NCI-H524 treated with DMSO at 0.1 percent for 48 hours (cell line): ENCODE measurements around the gene RRP8.

ENCODE experiments used
- DNase-seq: peaks from one replicate; lab custom pipeline; 2025; lab: John Stamatoyannopoulos, UW

Gene RRP8

DNA sequence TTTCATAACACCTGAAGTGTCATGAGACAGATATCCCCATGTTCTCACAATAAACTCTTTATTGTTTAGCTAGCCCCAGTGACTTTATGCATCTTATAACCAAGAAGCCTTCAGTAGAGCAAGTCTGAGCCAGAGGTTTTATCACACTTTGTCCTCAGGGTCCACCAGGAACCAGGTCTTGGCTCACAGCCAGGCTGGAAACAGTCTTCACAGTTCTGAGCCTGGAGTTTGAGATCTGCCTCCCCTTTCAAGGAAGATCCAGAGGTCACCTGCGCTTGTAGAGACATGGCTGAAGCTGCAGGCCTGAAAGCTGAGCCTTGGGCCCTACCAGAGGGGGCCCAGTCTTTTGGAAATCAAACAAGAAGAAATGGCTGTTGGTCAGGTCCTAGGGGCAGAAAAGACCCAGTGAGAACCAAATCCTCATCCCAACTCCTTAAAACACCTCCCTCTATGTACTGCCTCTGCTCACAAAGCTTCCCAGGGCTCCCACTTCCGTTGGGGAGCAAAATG is 3.5 kb downstream of the RRP8 start:
- no peak for DNase-seq

DNA sequence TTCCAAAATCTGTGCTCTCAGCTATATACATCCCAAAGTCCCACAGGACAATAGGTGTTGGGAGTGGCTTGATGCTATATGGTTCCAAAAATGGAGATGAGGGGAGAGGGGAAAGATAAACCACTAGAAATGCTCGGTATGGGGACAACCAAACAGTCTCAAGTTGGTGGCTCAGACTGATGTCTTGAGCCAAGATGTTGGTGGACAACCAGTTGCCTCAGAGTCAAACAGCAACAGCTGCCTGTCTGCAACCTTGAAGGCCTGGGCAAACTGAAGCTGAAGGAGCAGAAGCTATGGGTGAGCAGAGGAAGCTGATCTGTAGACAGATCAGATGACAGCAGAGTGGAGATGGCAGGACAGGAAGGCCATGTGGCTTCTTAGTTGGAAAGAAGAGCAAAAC is 4.0 kb downstream of the RRP8 start:
- DNase-seq: no peak

DNA sequence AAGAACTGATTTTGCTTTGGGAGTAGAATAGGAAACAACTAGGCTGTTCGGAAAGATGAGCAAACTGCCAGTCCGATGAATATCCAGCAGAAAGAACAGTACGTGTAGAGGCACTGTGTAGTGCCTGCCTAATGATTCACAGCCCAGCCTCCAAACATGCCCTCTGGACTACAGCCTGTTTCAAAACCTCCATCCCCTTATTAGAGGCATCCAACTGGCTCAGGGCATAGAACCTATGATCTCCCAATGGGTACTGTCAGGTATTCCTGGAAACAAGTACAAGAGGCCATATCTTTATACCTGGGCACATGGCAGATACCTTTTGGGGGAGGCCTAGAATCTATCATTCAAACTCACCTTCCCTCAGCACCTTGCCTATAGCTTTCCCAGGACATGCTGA is 4.9 kb downstream of the RRP8 start:
- DNase-seq: no peak

DNA sequence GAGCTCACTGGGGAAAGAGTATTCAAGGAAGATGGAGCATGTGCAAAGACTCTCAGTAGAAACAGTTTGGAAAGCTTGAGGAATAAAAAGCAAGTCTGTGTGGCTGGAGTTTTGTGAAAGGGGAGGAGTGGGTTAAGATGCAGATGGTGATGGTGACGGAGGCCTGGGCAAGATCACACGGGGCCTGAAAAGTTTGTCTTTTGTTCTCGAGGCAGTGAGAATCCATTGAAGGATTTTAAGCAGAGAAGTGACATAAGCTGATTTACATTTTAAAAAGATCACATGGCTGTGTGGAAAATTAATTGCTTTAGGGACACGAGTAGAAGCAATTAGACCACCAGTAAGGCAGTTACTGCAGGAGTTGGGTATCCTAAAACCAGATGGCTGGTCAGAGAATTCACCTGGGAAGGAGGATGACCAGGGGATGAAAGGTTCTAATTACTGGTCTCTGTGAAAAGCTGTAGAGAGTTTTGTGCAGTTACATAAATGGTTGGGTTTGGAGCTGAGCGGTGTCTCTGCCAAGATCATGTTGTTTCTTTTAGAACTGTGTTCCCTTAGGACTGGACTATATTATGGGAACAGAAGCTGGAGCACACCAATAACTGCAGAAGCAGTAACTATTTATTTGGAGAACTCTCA is 7.1 kb downstream of the RRP8 start:
- DNase-seq: no peak

DNA sequence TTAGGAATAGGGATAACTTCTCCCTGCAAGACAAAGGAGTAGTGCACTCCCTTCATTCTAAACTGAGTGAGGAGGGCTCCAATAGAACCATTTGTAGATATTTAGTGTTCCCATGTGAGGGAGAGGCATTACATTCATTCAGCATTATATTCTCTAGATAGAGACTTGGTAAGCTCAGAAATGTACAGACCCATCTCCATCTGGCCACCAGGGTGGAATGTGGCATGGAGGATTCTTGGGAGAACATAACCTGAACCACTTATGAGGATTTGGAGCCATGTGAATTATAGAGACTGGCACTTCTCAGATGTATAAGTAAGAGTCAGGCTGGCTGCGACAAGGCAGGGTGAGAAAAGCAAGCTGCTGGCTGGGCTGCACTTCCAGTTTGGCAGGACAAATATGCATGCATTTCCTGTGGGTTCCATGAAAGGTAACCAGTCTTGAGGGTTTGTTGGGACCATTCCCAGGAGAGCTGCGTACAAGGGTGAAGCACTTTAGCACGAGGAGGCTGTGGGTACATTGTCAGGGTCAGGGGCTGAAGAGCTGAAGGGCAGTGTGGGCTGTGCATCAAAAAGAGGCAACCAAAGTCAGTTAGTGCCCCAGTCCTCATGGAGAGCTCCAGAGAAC is 9.2 kb downstream of the RRP8 start:
- DNase-seq: no peak

DNA sequence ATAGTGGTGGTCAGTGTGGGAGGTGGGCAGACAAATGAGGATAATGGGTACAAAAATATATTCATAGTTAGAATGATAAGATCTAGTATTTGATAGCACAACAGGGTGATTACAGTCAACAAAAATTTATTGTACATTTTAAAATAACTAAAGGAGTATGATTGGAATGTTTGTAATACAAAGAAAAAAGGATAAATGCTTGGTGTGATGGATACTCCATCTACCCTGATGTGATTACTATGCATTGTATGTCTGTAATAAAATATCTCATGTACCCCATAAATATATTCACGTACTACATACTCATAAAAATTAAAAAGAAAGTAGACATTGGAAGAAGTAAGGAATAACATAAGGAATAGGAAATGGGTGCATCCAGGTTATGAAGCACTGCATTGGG is 15.4 kb downstream of the RRP8 start:
- DNase-seq: no peak

DNA sequence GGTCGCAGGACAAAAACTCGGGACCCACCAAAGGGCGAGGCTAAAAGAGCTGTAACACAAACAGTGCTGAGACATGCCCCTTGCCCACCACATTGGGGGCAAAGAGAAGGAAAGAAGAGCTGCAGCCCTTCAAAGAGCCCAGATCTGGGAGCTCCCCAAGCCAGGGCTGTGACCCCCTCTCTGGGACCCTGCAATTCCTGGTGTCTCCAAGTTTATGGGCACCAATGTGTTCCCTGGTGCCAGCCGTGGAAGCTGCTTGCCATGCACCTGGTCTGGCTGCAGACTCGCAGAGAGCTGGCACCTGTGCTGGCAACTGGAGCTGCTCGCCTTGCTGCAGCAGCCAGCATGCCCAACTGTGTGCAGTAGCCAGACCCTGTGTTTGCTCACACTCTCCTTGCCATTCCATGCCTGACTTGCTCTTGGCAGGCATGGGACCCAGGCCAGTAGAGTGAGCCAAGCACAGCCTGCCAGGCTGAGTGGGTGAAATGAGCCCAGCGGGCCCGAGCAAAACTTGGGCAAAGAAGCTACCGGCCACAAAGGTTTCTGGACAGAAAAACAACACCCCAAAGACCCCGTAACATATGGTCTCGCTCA is 16.0 kb downstream of the RRP8 start:
- DNase-seq: no peak

DNA sequence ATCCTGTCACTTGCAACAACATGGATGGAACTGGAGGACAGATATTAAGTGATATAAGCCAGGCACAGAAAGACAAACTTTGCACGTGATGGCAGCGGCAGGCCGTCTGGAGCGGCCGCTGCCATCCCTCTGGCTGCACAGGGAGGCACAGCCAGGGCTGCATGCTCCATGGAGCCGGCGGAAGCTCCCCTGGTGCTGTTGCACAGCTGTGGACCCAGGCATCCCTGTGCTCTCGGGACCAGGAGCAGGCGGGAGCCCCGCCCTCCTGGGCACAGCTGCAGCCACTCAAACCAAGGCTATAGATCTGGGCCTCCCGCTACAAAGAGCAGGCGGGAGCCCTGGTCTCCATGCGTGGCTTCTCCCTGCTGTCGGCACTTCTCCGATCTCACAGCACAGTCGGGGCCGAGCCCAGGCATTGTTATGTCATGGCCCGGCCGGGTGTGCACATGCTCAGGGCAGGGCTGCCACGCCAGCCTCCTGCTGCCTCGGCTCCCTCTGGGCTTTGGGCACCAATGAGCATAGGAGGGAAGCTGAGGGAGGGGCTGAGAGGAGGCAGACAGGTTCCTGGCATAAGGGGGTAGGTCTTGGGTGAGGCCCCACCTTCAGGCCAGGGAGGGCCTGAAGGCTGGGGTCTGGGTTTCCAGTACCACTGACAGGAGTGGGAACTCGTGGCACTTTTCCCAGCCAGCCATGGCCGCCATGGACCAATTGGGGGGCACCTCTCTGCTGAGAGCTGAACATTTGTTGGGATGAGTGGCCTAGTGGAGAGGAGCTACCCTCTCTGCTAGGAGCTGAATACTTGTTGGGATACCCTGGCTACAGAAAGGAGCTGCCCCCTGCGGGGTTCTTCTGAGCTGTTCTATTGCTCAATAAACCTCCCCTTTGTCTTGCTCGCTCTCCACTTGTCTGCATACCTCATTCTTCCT is 16.7 kb downstream of the RRP8 start:
- DNase-seq: no peak

DNA sequence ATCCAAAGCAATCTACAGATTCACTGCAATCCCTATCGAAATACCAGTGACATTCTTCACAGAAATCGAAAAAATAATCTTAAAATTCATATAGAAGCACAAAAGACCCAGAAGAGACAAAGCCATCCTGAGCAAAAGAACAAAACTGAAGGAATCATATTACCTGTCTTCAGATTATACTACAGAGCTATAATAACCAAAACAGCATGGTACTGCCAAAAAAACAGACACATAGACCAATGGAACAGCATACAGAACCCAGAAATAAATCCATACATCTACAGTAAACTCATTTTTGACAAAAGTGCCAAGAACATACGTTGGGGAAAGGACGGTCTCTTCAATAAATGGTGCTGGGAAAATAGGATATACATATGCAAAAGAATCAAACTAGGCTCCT is 18.9 kb downstream of the RRP8 start:
- DNase-seq: no peak

DNA sequence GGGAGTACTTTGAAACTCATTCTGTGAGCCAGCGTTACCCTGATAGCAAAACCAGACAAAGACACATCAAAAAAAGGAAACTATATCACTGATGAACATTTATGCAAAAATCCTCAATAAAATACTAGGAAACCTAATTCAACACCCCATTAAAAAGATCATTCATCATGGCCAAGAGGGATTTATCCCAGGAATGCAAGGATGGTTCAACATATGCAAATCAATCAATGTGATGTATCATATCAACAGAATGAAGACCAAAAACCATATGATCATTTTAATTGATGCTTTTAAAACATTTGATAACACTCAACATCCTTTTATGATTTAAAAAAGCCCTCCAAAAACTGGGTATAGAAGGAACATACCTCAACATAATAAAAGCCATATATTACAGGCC is 19.8 kb downstream of the RRP8 start:
- DNase-seq: no peak

DNA sequence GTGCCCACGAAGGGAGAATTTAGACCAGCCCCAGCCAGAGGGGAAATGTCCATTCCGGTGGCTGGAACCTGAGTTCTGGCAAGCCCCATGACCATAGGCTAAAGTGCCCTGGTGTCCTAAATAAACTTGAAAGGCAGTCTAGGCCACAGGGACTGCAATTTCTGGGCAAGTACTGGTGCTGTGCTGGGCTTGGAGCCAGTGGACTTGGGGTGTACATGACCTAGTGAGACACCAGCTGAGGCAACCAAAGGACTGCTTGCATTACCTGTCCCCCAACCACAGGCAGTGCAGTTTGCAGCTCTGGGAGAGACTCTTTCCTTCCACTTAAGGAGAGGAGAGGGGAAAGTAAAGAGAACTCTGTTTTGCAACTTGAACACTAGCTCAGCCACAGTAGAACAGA is 23.7 kb downstream of the RRP8 start:
- no peak for DNase-seq

DNA sequence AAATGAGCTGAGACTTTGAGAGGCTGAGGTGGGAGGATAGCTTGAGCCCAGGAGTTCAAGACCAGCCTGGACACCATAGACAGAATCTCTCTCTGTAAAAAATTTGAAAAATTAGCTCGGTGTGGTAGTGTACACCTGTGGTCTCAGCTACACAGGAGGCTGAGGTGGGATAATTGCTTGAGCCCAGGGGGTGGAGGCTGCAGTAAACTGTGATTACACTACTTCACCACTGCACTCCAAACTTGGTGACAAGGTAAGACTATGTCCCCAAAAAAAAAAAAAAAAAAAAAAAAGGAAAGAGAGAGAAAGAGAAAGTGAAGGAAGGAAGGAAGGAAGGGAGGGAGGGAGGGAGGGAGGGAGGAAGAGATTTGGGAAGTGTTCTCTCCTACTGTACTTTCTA is 25.3 kb downstream of the RRP8 start:
- no peak for DNase-seq

DNA sequence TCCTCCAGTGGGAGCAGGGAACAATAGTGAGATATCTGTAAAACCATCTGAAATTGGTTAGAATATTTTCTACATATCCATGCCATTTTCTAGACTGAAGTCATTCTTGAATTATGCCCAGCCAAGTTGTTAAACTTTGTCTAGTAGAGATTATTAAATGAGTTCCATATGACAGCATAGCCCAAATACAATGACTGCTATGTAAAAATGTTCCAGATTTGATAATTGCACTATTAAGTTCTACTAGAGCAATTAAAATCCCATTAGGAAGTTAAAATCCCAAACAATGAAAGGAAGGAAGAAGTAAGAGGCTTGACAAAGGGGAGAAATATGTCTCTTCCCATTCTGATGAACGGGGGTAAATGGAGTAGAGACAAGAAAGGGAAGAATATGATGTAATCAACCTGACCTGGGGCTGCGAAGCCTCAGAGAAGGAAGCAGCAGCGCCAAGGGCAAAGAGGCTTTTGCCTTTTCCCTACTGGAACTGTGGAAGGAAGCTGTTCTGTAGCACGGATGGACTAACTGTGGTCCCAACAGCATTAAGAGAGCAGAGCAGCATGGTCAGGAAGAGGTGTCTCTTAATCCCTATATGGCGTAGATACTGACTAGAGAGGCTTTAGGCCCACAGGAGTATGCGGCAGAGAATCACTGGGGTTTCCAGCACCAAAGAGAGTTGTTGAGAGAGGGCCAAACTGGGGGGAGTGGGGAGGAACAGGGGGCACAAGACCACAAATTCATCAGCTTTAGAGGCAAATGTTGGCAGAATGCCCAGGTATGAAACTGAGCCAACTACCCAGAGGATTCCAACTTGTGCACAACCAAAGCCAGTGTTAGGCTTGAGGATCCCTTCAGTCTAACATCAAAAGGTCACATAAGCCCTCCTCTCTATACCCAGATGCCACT is 26.7 kb downstream of the RRP8 start:
- DNase-seq: no peak

DNA sequence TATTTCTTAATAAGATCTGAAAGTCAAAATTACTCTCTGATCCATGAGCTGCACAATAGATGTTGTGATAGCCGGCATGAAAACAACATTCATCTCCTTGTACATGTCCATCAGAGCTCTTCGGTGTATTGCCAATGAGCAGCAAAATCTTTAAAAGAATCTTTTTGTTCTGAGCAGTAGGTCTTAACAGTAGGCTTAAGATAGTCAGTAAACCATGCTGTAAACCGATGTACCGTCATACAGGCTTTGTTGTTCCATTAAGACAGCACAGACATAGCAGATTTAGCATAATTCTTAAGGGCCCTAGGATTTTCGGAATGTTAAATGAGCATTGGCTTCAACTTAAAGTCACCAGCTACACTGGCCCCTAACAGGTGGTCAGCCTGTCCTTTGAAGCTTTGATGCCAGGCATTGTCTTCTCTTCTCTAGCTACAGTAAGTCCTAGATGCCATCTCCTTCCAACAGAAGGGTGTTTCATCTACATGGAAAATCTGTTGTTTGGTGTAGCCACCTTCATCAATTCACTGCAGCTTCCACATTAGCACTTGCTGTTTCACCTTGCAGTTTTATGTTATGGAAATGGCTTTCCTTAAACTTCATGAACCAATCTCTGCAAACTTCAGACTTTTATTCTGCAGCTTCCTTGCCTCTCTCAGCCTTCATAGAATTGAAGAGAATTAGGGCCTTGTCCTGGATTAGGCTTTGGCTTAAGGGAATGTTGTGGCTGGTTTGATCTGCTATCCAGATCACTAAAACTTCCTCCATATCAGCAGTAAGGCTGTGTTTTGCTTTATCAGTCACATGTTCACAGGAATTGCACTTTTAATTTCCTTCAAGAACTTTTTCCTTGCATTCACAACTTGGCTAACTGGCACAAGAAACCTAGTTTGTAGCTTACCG is 28.4 kb downstream of the RRP8 start:
- no peak for DNase-seq

DNA sequence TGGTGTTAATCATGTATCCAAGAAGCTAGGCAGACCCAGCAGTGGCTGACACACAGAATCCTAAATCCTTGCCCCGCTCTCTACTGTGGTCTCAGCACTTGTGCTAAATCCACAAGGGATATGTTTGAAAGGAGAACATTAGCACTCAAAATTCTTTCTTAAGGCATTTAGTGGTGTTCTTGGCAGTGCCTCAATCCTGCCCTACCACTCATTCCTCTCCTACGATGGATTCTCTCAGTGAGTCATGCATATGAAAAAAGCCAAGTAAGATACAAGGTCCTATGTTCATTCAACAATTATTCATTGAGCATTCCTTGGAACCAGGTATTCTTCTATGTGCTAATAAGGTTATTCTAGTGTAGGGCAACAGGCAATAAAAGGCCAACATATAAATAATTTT is 31.2 kb downstream of the RRP8 start:
- no peak for DNase-seq

DNA sequence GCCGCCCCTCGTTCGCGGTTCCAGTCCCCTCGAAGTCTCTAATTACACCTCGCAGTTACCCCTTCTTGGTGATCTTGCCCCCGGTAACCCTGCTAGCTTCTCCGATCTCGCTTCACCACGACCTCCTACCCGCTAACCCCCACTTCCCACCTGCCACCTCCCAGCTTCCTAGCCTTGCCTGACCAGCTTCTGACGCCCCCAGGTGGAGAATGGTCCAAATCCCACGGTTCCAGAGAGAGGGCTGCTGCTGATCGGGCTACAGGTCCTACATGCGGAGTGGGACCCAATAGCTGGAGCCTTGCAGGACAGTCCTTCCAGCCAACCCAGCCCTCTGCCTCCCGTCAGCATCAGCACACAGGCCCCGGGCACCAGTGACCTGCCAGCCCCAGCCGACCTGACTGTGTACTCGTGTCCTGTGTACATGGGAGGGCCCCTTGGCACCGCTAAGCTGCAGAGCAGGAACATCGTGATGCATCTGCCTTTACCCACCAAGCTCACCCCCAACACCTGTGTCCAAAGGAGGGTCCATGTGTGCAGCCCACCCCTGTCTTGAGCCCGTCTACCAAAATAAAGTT is 31.9 kb downstream of the RRP8 start:
- no peak for DNase-seq

DNA sequence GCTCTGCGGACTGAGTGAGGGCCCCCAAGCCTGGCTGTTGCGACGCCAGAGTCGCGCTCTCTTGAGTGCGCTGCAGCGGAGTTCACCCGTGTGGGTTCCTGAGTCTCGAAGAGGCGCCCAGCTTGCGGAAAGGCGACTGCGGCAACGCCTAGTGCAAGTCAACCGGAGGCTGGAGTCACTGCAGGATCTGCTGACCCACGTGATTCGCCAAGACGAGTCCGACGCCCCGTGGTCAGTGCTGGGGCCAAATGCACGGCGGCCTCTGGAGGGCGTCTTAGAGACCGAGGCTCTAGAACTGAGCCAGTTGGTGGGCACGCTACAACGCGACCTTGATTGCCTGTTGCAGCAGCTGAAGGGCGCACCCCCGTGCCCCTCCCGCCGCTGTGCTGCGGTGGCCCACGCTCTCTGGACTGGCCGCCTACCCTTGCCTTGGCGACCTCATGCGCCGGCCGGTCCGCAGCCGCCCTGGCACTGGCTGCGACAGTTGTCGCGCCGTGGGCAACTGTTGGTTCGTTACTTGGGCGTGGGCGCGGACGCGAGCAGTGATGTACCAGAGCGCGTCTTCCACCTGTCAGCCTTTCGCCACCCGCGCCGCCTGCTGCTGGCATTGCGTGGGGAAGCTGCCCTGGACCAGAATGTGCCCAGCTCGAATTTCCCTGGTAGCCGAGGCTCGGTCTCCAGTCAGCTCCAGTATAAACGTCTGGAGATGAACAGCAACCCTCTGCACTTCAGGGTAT is 32.6 kb downstream of the RRP8 start:
- no peak for DNase-seq

DNA sequence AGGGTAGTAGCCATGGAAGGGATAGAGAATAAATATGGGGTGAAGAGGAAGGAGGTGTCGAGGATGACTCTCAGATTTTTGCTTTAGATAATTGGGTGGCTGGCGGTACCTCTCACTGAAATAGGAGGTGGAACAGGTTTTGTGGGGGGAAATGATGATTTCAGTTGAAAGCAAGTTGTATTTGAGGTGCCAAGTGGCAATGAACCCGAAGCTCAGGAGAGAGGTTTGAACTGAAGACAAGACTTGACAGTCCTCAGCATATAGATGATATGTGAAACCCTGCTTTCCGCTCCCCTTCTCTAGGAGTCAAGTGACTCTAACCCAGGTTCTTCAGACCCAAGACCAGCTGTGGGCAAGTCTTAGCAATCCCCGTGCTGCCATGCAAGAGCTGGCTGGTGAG is 33.7 kb downstream of the RRP8 start:
- DNase-seq: no peak

DNA sequence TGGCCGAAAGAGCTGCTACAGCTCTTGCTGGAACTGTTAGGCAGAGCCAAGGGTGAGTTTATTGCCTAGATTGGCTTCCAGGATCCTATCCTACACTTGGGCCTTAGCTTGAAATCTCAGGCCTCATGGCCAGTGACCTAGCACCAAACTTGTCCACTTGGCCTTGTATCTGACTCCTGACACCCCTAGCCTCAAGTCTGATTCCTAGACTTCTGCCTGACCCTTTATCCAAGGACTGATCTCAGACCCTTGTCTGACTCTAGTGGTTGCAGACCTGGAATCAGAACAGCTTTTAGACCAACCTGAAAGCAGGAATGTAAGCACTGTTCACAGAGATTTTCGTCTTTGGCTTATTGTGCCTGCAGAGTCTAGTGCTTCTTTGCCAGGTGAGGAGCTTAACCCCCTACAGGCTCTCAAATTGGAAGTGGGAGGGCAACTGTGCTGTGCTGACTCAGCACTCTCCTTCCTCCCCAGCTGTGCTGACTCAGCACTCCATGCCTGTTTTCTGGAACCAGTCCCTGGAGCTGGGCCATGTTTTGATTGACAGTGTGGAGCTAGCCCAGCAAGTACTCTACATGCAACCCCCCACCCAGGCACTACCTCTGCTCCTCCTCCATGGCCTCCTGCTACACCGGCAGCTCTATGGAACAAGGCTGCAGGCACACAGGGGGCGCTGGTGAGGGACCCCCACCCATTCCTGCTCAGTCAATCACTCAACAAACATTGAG is 35.1 kb downstream of the RRP8 start:
- DNase-seq: no peak
